OCI-LY7 (cell line): ENCODE data around the gene CRTAP. TPM values are rescaled to one million over a fixed set of nuclear protein-coding genes. Genes with fewer than 3 reads are reported as not detected.
A peak's percentile ranks its signal among the peaks of the same experiment; 100 is the strongest.

Experiments used
- BruUV-seq: library from RNA; stranded (reverse); fragments of 400-500 nt; replicated peaks from 2 replicates; lab custom pipeline; 2021; lab: Mats Ljungman, UMichigan
- CTCF ChIA-PET: fragments of 300-600 bp; sonication (Branson Sonifier 250); formaldehyde crosslinking; loops from one replicate; lab custom pipeline; 2022; ENCODE audit warnings: antibody characterized with exemption; ENCODE audit not compliant: unreplicated experiment; lab: Charles Lee
- POLR2A ChIA-PET: fragments of 300-600 bp; sonication (Branson Sonifier 250); formaldehyde crosslinking; loops from one replicate; lab custom pipeline; 2022; ENCODE audit warnings: antibody characterized with exemption; lab: Charles Lee
- DNase-seq: peaks from one replicate; pipeline ENCODE4 v3.0.0-alpha.2; 2015; ENCODE audit warnings: low spot score
- H2AFZ ChIP-seq: fragments of 200-600 bp; sonication (generic), shearing (Covaris generic); 2 replicates; pipeline ENCODE4 v1.6.1; 2014; ENCODE audit warnings: mild to moderate bottlenecking, antibody characterized with exemption, low read length, moderate library complexity
- H3K27ac ChIP-seq: fragments of 200-600 bp; sonication (generic); 2 replicates; pipeline ENCODE4 v1.5.1; 2014; ENCODE audit warnings: mixed run types, low read depth, mild to moderate bottlenecking, moderate library complexity, low read length, inconsistent platforms; ENCODE audit not compliant: poor library complexity, severe bottlenecking
- H3K36me3 ChIP-seq: fragments of 200-600 bp; sonication (generic); 2 replicates; pipeline ENCODE4 v1.6.1; 2014; ENCODE audit warnings: mild to moderate bottlenecking, antibody characterized with exemption, low read length, moderate library complexity, mixed read lengths; ENCODE audit not compliant: insufficient read depth
- H3K4me1 ChIP-seq: fragments of 200-600 bp; sonication (generic); 2 replicates; pipeline ENCODE4 v1.5.1; 2014; ENCODE audit warnings: mild to moderate bottlenecking, low read length; ENCODE audit not compliant: insufficient read depth, poor library complexity, severe bottlenecking
- H3K4me2 ChIP-seq: fragments of 200-600 bp; sonication (generic); 2 replicates; pipeline ENCODE4 v1.6.1; 2014; ENCODE audit warnings: mild to moderate bottlenecking, low read length
- H3K4me3 ChIP-seq: fragments of 200-600 bp; sonication (generic); 2 replicates; pipeline ENCODE4 v1.5.1; 2014; ENCODE audit warnings: mild to moderate bottlenecking, low read depth, low read length; ENCODE audit not compliant: poor library complexity, severe bottlenecking
- H3K79me2 ChIP-seq: fragments of 200-600 bp; sonication (generic); 2 replicates; pipeline ENCODE4 v1.6.1; 2016; ENCODE audit warnings: low read depth, mild to moderate bottlenecking, low read length, moderate library complexity, mixed read lengths; ENCODE audit not compliant: insufficient read depth
- H3K9me2 ChIP-seq: fragments of 200-600 bp; sonication (generic); 2 replicates; pipeline ENCODE4 v1.6.1; 2016; ENCODE audit warnings: mild to moderate bottlenecking, low read length, mixed read lengths; ENCODE audit not compliant: insufficient read depth
- H3K9me3 ChIP-seq: fragments of 200-600 bp; sonication (generic); 2 replicates; pipeline ENCODE4 v1.6.1; 2014; ENCODE audit warnings: mild to moderate bottlenecking, mixed run types, low read length, mixed read lengths
- H4K20me1 ChIP-seq: fragments of 200-600 bp; sonication (generic); 2 replicates; pipeline ENCODE4 v1.6.1; 2014; ENCODE audit warnings: mild to moderate bottlenecking, antibody characterized with exemption, low read length, moderate library complexity, mixed read lengths; ENCODE audit not compliant: insufficient read depth
- EZH2phosphoT487 ChIP-seq: fragments of 200-600 bp; sonication (generic); IDR thresholded peaks from 2 replicates; pipeline ENCODE4 v1.6.1; 2018; ENCODE audit warnings: low read depth, borderline replicate concordance, mild to moderate bottlenecking, mixed run types, antibody characterized with exemption, low read length, moderate library complexity, mixed read lengths
- intact Hi-C: fragments of 100-400 bp; cut with micrococcal nuclease; formaldehyde crosslinking; loops from one replicate; pipeline ENCODE4 v1.10.0; 2022; ENCODE audit not compliant: unreplicated experiment
- total RNA-seq, 2 experiments: library from RNA; depleted of rRNA in 1 of 2; stranded (reverse); fragments of >200 nt in 1 of 2; shearing (Covaris generic) in 1 of 2; gene quantifications; 2 replicates each; pipeline ENCODE4 v1.2.3, GENCODE V29; 2014 to 2022
- TF ChIP-seq, protein P1 (sequence below): fragments of 200-600 bp; sonication (generic); conservative IDR thresholded peaks from 2 replicates; pipeline ENCODE4 v1.5.1; 2014; ENCODE audit warnings: mild to moderate bottlenecking, antibody characterized with exemption, low read length, moderate library complexity, mixed read lengths

Gene CRTAP
- total RNA-seq, 2 experiments from 2014 or later = 19.2 to 53.7 TPM

DNA sequence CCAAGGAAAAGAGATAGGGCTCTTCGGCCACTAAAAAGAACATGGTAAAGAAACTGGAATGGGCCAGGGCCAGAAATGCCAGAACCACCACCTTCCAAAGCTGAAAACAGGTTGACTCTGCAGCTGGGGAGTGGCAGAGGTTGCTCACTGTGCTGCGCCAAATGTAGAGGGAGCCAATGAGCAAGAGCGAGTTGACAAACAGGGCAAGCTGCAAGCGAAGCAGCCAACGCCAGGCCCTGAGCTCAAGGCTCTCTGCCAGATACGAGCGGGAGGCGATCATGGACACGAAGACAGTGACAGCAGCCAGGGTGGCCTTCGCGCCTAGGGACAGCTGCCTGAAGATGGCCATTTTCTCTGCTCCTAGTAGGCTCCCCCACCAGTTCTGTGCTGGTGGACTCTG lies 20.0 kb upstream of the CRTAP start:
- ChIA-PET CTCF (no interaction called here), POLR2A (interaction anchor here (0.6 kb wide), 1 partner anchor 58 kb away, joined by 3 read pairs; no protein-coding TSS in a partner anchor)
- Histone ChIP-seq H3K36me3 (peaks cover 2% of the 10 kb centered on the region; the same call in 1 of the 2 replicates), H3K4me2 (no peak overlapping the region), H3K9me3 (peaks cover 1% of the 10 kb centered on the region; the same call in 1 of the 2 replicates), H4K20me1 (no peaks in the 10 kb centered on the region), H3K27ac (no peak overlapping the region), H2AFZ (no peak overlapping the region), H3K4me1 (peaks cover 9% of the 10 kb centered on the region), H3K9me2 (no peaks in the 10 kb centered on the region), H3K79me2 (no peaks in the 10 kb centered on the region), H3K4me3 (no peak overlapping the region)
- intact Hi-C loops = no loop called here
- no peak for TF ChIP-seq EZH2phosphoT487
- TF ChIP-seq, protein P1, sequence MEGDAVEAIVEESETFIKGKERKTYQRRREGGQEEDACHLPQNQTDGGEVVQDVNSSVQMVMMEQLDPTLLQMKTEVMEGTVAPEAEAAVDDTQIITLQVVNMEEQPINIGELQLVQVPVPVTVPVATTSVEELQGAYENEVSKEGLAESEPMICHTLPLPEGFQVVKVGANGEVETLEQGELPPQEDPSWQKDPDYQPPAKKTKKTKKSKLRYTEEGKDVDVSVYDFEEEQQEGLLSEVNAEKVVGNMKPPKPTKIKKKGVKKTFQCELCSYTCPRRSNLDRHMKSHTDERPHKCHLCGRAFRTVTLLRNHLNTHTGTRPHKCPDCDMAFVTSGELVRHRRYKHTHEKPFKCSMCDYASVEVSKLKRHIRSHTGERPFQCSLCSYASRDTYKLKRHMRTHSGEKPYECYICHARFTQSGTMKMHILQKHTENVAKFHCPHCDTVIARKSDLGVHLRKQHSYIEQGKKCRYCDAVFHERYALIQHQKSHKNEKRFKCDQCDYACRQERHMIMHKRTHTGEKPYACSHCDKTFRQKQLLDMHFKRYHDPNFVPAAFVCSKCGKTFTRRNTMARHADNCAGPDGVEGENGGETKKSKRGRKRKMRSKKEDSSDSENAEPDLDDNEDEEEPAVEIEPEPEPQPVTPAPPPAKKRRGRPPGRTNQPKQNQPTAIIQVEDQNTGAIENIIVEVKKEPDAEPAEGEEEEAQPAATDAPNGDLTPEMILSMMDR = no peak
- no TSS peak for BruUV-seq
- no peak for DNase-seq

DNA sequence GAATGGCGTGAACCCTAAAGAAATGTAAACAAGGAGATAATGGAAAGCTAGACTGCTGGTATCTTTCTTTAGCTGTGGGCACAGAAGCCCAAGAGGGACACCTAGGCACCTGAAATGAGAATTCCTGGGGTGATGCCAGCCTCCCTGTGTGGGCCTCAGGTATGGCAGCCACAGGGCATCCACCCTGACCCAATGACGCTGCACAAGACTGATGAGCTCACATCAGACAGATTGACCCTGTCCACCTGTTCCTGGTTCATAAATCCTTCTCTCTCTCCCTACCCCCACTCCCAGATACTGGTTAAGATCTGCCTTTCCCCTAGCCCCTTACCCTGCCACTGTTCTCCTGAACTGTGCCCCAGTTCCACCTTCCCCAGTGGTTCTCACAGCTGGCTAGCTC lies 18.4 kb upstream of the CRTAP start:
- TF ChIP-seq, protein P1 = no peak
- TF ChIP-seq EZH2phosphoT487 = no peak
- Histone ChIP-seq H3K4me2 (peak overlapping the region; percentile 97), H3K4me3 (peak overlapping the region; percentile 84), H3K9me3 (no peaks in the 10 kb centered on the region), H3K4me1 (no peaks in the 10 kb centered on the region), H3K27ac (no peak overlapping the region), H2AFZ (no peak overlapping the region), H4K20me1 (no peaks in the 10 kb centered on the region), H3K9me2 (no peaks in the 10 kb centered on the region), H3K36me3 (no peaks in the 10 kb centered on the region), H3K79me2 (no peaks in the 10 kb centered on the region)
- BruUV-seq = no TSS peak
- intact Hi-C loops = no loop called here
- POLR2A ChIA-PET = interaction anchor here (0.8 to 1.5 kb wide), 5 partner anchors 9 to 521 kb away, joined by 3 to 5 read pairs (median 4); partner anchors contain the start of gene CRTAP
- CTCF ChIA-PET = no interaction called here
- DNase-seq = no peak

DNA sequence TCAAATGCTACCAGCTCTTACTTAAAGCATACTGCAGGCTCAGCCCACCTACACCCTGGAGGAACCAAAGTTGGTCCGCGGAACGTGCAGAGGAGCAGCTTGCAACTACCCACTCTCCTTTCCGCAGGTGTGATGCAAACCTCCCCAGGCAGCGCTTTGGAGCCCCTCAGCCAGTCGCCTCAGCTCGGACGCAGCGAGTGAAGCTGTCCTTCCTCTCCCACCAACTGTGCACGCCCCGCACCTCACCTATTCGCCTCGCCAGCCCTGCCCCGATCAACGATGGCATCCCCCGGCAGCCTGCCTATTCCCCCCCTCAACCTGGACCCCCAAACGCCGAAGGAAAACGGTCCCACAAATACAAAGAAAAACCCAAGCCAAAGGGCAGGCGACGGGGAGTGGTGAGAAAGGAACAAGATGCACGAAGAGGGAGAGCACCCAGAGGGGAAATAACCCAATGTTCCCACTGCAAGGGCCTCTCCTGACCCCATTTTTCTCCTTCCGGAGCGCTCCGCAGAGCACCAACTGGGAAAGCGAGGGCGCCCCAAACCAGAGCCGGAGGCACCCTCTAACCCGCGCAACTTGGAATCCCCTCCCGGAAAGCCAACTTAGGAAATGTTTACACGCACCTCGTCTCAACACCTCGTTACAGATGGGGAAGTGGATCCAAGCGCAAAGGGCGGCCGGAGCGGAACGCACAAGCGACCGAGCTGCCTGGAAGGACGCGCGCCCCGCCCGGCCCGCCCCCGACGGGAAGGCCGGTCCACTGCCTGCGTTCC lies 17.5 kb upstream of the CRTAP start:
- Histone ChIP-seq H3K9me3 (no peaks in the 10 kb centered on the region), H2AFZ (peak overlapping the region; percentile 97), H3K4me3 (peak overlapping the region; percentile 84), H3K4me2 (peak overlapping the region; percentile 97), H3K9me2 (no peaks in the 10 kb centered on the region), H4K20me1 (no peaks in the 10 kb centered on the region), H3K79me2 (no peaks in the 10 kb centered on the region), H3K27ac (no peak overlapping the region), H3K36me3 (no peaks in the 10 kb centered on the region), H3K4me1 (no peaks in the 10 kb centered on the region)
- no TSS peak for BruUV-seq
- TF ChIP-seq EZH2phosphoT487 = no peak
- TF ChIP-seq, protein P1 = no peak
- intact Hi-C loops = loop anchor here (2.0 kb wide), 1 partner anchor 47 kb away; no protein-coding TSS in a partner anchor
- ChIA-PET CTCF (no interaction called here), POLR2A (interaction anchor here (0.6 to 1.5 kb wide), 5 partner anchors 10 to 41 kb away, joined by 3 to 4 read pairs (median 4); partner anchors contain the start of gene CRTAP)
- DNase-seq = peak; percentile 51
